GM23248 (cell line): Measurements from ENCODE around the gene SLC22A2.

Experiments used
- EZH2 ChIP-seq: fragments of 200-600 bp; sonication (generic); IDR thresholded peaks from 2 replicates; pipeline ENCODE4 v1.6.1; 2018; ENCODE audit warnings: antibody characterized with exemption, mild to moderate bottlenecking; ENCODE audit not compliant: insufficient read depth, poor library complexity, severe bottlenecking
- EZH2phosphoT487 ChIP-seq: fragments of 200-600 bp; sonication (generic); IDR thresholded peaks from 2 replicates; pipeline ENCODE4 v1.6.1; 2018; ENCODE audit warnings: antibody characterized with exemption, moderate library complexity, mild to moderate bottlenecking, low read depth; ENCODE audit not compliant: insufficient read depth

- no peak for TF ChIP-seq EZH2
- TF ChIP-seq EZH2phosphoT487: no peak
These were observed 37.2 kb downstream of the SLC22A2 start for GRCh38 chr6:160221423-160221822.
